Stimulated activated CD4-positive, alpha-beta T cell treated with anti-CD3 and anti-CD28 coated beads, Interleukin-1b, Interleukin-23, amount 100 ng/mL, for 4 hours (primary cell): ENCODE data around the gene GMEB2.
"Not testable (repeated sequence)": the region's sequence is repeated elsewhere in the genome, so short reads cannot be mapped to it uniquely, and the experiment has no call there.

ENCODE experiments used
- DNase-seq, 2 donors: peaks; one replicate each; pipeline ENCODE4 v3.0.0-alpha.2; 2020; ENCODE audit warnings: low read depth in 2 of 2

GMEB2 gene

GRCh38 chr20:63657260-63657936 is 30.5 kb upstream of the GMEB2 start:
- no peak for DNase-seq

- DNase-seq: no peak
Measured at GRCh38 chr20:63656451-63656850, 29.6 kb upstream of the GMEB2 start.

GRCh38 chr20:63655249-63655648 is 28.3 kb upstream of the GMEB2 start:
- no peak for DNase-seq

GRCh38 chr20:63653974-63654668 is 27.2 kb upstream of the GMEB2 start:
- no peak for DNase-seq

- DNase-seq: peak; percentile 56
Measured at GRCh38 chr20:63653041-63653973, 26.4 kb upstream of the GMEB2 start, which contains the start of gene STMN3. TSS of gene STMN3 (minus strand) at chr20:63653424. CDS start at chr20:63653345, 79 bp downstream.

GRCh38 chr20:63652192-63652980 is 25.5 kb upstream of the GMEB2 start:
- peak; percentile 38 to 40 for DNase-seq

- no peak for DNase-seq
Measured at GRCh38 chr20:63651942-63652191, 25.0 kb upstream of the GMEB2 start.

GRCh38 chr20:63650486-63650885 is 23.6 kb upstream of the GMEB2 start:
- DNase-seq: not testable (repeated sequence)

- DNase-seq: no peak
Measured at GRCh38 chr20:63648895-63649589, 22.1 kb upstream of the GMEB2 start.

GRCh38 chr20:63648190-63648589 is 21.3 kb upstream of the GMEB2 start:
- no peak for DNase-seq

GRCh38 chr20:63645218-63645617 is 18.3 kb upstream of the GMEB2 start:
- no peak for DNase-seq

- DNase-seq: no peak
Measured at GRCh38 chr20:63643946-63644345, 17.0 kb upstream of the GMEB2 start.

GRCh38 chr20:63643499-63643898 is 16.6 kb upstream of the GMEB2 start:
- DNase-seq: no peak

GRCh38 chr20:63642527-63643247 is 15.8 kb upstream of the GMEB2 start:
- DNase-seq: no peak

- DNase-seq: peak; percentile 99 to 100
Measured at GRCh38 chr20:63641792-63642523, 15.1 kb upstream of the GMEB2 start.

- DNase-seq: peak in 1 of 2 donors; percentile 42
Measured at GRCh38 chr20:63641146-63641791, 14.4 kb upstream of the GMEB2 start.

- DNase-seq: not testable (repeated sequence)
Measured at GRCh38 chr20:63640686-63641085, 13.8 kb upstream of the GMEB2 start.

- no peak for DNase-seq
Measured at GRCh38 chr20:63640086-63640485, 13.2 kb upstream of the GMEB2 start.
